IPS DF 6.9 (cell line): Measurements from ENCODE around the gene PEX11G.

Experiments used
- DNase-seq: peaks from one replicate; pipeline ENCODE4 v3.0.0-alpha.2; 2013; ENCODE audit warnings: low read depth, low spot score
- H3K27ac ChIP-seq: one replicate; pipeline ENCODE4 v1.5.1; 2013; ENCODE audit warnings: low read length, control low read depth
- H3K27me3 ChIP-seq: 2 replicates; pipeline ENCODE4 v1.6.1; 2013; ENCODE audit warnings: mild to moderate bottlenecking, low read length; ENCODE audit not compliant: control insufficient read depth, insufficient read depth
- H3K36me3 ChIP-seq: 2 replicates; pipeline ENCODE4 v1.6.1; 2013; ENCODE audit warnings: low read length; ENCODE audit not compliant: control insufficient read depth, insufficient read depth
- H3K4me1 ChIP-seq: 2 replicates; pipeline ENCODE4 v1.6.1; 2013; ENCODE audit warnings: low read length; ENCODE audit not compliant: control insufficient read depth, insufficient read depth
- H3K4me3 ChIP-seq: 2 replicates; pipeline ENCODE4 v1.5.1; 2013; ENCODE audit warnings: mild to moderate bottlenecking, low read length
- H3K9me3 ChIP-seq: 2 replicates; pipeline ENCODE4 v1.6.1; 2013; ENCODE audit warnings: low read length, inconsistent platforms; ENCODE audit not compliant: control insufficient read depth, insufficient read depth
- WGBS: extraction: QIAGEN DNeasy Blood & Tissue Kit; methylation state at CpG from one replicate; pipeline ENCODE4 v1.1.7; 2013; ENCODE audit warnings: mixed read lengths, missing lambda C conversion rate; ENCODE audit not compliant: insufficient read length, insufficient coverage; 5-methylcytosine and 5-hydroxymethylcytosine counted together

PEX11G gene

GRCh38 chr19:7478173-7478842 is 10.5 kb downstream of the PEX11G start:
- Histone ChIP-seq H3K4me1 (peaks cover 5% of the 10 kb centered on the region), H3K4me3 (no peak overlapping the region), H3K9me3 (no peaks in the 10 kb centered on the region), H3K27ac (no peak overlapping the region), H3K36me3 (0 out of 2 replicates have a peak, but pooled peaks cover 4% of the 10 kb centered on the region), H3K27me3 (no peaks in the 10 kb centered on the region)
- no peak for DNase-seq
- no CpG with 5 or more reads among the region's 26 CpGs for WGBS

GRCh38 chr19:7477758-7478157 is 11.1 kb downstream of the PEX11G start:
- Histone ChIP-seq H3K27me3 (no peaks in the 10 kb centered on the region), H3K27ac (no peak overlapping the region), H3K4me3 (no peak overlapping the region), H3K9me3 (no peaks in the 10 kb centered on the region), H3K36me3 (0 out of 2 replicates have a peak, but pooled peaks cover 4% of the 10 kb centered on the region), H3K4me1 (peaks cover 5% of the 10 kb centered on the region)
- DNase-seq: no peak
- WGBS: no CpG with 5 or more reads among the region's 10 CpGs

- H3K27ac ChIP-seq: no peak overlapping the region
- H3K9me3 ChIP-seq: no peaks in the 10 kb centered on the region
- H3K36me3 ChIP-seq: 0 out of 2 replicates have a peak, but pooled peaks cover 4% of the 10 kb centered on the region
- no CpG with 5 or more reads among the region's 35 CpGs for WGBS
- H3K27me3 ChIP-seq: no peaks in the 10 kb centered on the region
- no peak overlapping the region for H3K4me3 ChIP-seq
- H3K4me1 ChIP-seq: peaks cover 2% of the 10 kb centered on the region; the same call in 1 of the 2 replicates
- no peak for DNase-seq
These were observed 11.9 kb downstream of the PEX11G start for GRCh38 chr19:7476777-7477494.

GRCh38 chr19:7476241-7476640 is 12.6 kb downstream of the PEX11G start:
- Histone ChIP-seq H3K27ac (no peak overlapping the region), H3K9me3 (no peaks in the 10 kb centered on the region), H3K4me3 (no peak overlapping the region), H3K4me1 (peaks cover 2% of the 10 kb centered on the region; the same call in 1 of the 2 replicates), H3K27me3 (no peaks in the 10 kb centered on the region), H3K36me3 (0 out of 2 replicates have a peak, but pooled peaks cover 4% of the 10 kb centered on the region)
- no CpG with 5 or more reads among the region's 7 CpGs for WGBS
- no peak for DNase-seq

- no peak overlapping the region for H3K27ac ChIP-seq
- WGBS: no CpG with 5 or more reads among the region's 6 CpGs
- H3K9me3 ChIP-seq: no peaks in the 10 kb centered on the region
- H3K4me3 ChIP-seq: no peak overlapping the region
- peaks cover 2% of the 10 kb centered on the region; the same call in 1 of the 2 replicates for H3K4me1 ChIP-seq
- no peaks in the 10 kb centered on the region for H3K27me3 ChIP-seq
- DNase-seq: no peak
- 0 out of 2 replicates have a peak, but pooled peaks cover 4% of the 10 kb centered on the region for H3K36me3 ChIP-seq
These were observed 13.2 kb downstream of the PEX11G start for GRCh38 chr19:7475665-7476064.

GRCh38 chr19:7471696-7472615 is 16.9 kb downstream of the PEX11G start:
- Histone ChIP-seq H3K27ac (no peak overlapping the region), H3K27me3 (no peaks in the 10 kb centered on the region), H3K4me3 (no peak overlapping the region), H3K36me3 (peaks cover 12% of the 10 kb centered on the region; the same call in 1 of the 2 replicates), H3K4me1 (no peaks in the 10 kb centered on the region), H3K9me3 (no peaks in the 10 kb centered on the region)
- no CpG with 5 or more reads among the region's 42 CpGs for WGBS
- no peak for DNase-seq

GRCh38 chr19:7470540-7471305 is 18.1 kb downstream of the PEX11G start:
- Histone ChIP-seq H3K4me3 (no peak overlapping the region), H3K9me3 (no peaks in the 10 kb centered on the region), H3K4me1 (no peaks in the 10 kb centered on the region), H3K27ac (no peak overlapping the region), H3K36me3 (peaks cover 14% of the 10 kb centered on the region; the same call in 1 of the 2 replicates), H3K27me3 (no peaks in the 10 kb centered on the region)
- no CpG with 5 or more reads among the region's 31 CpGs for WGBS
- DNase-seq: no peak

- WGBS: no CpG with 5 or more reads among the region's 31 CpGs
- no peak overlapping the region for H3K4me3 ChIP-seq
- H3K36me3 ChIP-seq: peaks cover 14% of the 10 kb centered on the region; the same call in 1 of the 2 replicates
- no peak overlapping the region for H3K27ac ChIP-seq
- no peaks in the 10 kb centered on the region for H3K9me3 ChIP-seq
- no peaks in the 10 kb centered on the region for H3K27me3 ChIP-seq
- no peaks in the 10 kb centered on the region for H3K4me1 ChIP-seq
- DNase-seq: no peak
These were observed 19.1 kb downstream of the PEX11G start for GRCh38 chr19:7469669-7470285.

- no peak overlapping the region for H3K27ac ChIP-seq
- H3K4me1 ChIP-seq: no peaks in the 10 kb centered on the region
- H3K27me3 ChIP-seq: no peaks in the 10 kb centered on the region
- H3K4me3 ChIP-seq: no peak overlapping the region
- DNase-seq: no peak
- no CpG with 5 or more reads among the region's 24 CpGs for WGBS
- peaks cover 18% of the 10 kb centered on the region; the same call in 1 of the 2 replicates for H3K36me3 ChIP-seq
- no peaks in the 10 kb centered on the region for H3K9me3 ChIP-seq
These were observed 20.0 kb downstream of the PEX11G start for GRCh38 chr19:7468840-7469239.
